ENCODE data around the gene PRKAG1.

PRKAG1 gene

DNA sequence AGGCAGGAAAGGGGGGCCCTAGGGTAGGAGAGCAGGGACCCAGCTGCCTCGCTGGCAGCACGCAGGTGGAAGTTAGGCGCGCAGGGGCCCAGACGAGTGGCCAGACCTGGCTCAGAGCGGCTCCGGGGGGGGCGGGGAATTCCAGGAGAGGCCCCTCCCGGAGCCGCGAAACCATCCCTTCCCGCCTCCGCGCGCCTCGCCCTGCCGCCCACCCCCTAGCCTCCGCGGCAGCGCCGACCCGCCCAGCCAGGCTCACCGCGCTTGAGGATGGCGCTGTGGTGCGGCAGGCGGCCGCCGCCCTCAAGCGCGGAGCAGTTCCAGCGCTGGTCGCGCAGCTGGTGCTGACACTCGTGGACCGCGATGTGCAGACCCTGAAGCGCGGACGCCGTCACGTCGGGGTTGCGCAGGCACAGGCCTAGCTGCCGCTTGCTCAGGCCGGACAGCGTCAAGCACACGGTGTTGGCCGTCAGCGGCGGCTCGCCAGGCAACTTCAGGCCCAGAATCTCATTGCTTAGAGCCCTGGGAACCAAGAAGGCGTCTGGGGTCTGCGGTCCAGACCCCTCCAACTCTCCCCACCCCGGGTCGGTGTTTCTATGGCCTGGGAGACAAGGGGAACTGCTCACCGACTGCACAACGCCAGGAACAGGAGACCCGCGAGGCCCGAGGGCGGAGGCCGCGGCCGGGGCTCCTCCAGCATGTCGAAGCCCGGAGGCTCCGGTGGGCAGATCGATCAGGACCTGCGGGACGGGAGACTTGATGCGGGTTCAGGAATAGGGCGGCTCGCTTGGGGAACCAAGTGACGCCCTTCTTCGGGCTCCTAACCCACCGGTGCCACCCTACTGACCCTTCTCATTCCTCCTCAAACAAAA is 48.5 kb downstream of the PRKAG1 start:
- TF ChIP-seq CTCF (IDR thresholded peaks at IDR 0.05; ENCODE audit: borderline replicate concordance, insufficient read depth, low read depth, low read length), result 0 out of 2 replicates have a peak, but pooled peaks have one; percentile 15
- H3K4me3 ChIP-seq (ENCODE audit: low read depth, low read length), result no peak overlapping the region

DNA sequence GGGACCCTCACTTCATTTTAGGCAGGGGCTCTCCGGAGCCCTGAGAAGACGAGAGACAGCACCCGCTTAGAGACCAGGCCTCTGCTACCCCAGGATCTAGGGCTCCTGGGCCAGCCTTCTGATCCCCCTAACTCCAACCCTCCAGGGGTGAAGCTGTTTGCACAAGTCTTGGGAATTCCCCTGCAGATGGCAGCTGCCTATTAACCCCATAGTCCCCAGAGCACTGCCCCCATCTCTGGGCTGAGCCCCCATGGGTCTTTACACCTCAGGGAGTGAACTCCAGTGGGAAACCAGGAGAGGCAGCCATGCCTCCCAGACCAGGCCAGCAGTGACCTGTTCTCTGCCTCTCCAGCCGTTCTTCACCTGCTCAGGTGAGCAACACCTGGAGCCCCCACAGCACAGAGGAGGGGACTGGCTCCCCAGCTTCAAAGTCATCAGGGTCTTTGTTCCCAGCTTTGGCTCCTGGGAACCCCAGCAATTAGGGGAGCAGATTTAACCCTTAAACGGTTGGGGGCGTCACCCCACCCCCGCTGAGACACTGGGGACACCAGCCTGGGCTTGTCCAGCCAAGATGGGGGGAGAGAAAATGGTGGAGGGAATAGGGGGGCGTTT is 49.3 kb downstream of the PRKAG1 start:
- H3K4me3 ChIP-seq (ENCODE audit: low read depth, low read length), result no peak overlapping the region
- TF ChIP-seq CTCF (IDR thresholded peaks at IDR 0.05; ENCODE audit: borderline replicate concordance, insufficient read depth, low read depth, low read length), result no peak

DNA sequence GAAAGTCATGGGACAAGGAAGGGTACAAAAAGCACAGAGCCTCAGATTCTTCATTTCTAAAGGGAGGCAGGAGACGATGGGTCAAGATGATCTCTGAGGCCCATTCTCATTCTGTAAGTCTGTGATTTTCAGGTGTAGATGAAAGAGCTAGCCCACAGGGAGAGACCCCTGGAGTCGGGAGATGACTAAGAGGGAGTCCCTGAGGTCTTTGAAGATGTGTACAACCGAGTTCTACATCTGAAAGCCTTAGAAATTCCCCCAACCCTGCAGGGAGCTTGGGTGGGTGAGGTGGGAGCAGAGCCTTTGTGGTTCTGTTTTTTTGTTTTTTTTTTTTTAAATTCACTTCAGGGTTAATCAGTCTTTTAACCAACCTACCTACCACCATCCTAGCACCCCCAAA is 50.1 kb downstream of the PRKAG1 start:
- no peak for TF ChIP-seq CTCF (IDR thresholded peaks at IDR 0.05; ENCODE audit: borderline replicate concordance, insufficient read depth, low read depth, low read length)

GRCh38 chr12:48967991-48968390 is 50.6 kb downstream of the PRKAG1 start:
- H3K4me3 ChIP-seq (ENCODE audit: low read depth, low read length), result no peak overlapping the region

More for the DNA sequence above, 50.1 kb downstream of the PRKAG1 start:
- no peak overlapping the region for H3K4me3 ChIP-seq (ENCODE audit: low read depth, low read length)

DNA sequence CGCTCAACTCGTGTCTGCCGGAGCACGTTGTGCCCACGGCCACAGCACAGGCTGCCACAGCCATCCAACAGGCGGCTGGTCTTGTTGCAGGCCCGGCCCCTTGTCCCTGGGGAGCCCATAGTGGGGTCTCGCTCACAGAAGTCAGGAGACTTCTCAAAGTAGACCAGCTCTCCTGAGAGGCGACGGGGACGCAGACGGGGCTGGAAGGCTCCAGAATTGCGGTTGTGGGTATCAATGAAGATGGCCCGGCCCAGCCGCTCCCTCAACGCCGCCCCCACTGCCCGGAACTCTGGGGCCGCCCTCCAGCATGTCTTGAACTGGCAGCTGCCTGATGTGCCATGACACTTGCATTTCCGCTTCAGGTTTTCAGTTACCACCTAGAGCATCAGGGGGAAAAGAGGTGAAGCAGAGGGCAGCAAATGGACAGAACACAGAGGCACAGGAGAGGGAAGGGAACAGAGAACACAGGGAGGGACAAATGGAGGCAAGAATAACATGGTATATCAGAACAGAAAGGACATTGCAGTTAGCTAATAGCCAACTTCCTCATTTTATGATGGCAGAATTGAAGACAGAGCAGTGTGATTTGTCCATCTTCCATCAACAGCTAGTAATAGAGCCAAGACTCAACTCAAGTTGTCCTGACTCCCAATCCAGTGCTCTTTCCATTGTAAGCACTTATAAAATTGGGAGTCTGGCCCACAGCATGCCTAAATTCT is 52.2 kb downstream of the PRKAG1 start:
- H3K4me3 ChIP-seq (ENCODE audit: low read depth, low read length), result no peak overlapping the region
- TF ChIP-seq CTCF (IDR thresholded peaks at IDR 0.05; ENCODE audit: borderline replicate concordance, insufficient read depth, low read depth, low read length), result no peak

More at GRCh38 chr12:48967991-48968390, 50.6 kb downstream of the PRKAG1 start:
- TF ChIP-seq CTCF (IDR thresholded peaks at IDR 0.05; ENCODE audit: borderline replicate concordance, insufficient read depth, low read depth, low read length), result no peak

- no peak for TF ChIP-seq CTCF (IDR thresholded peaks at IDR 0.05; ENCODE audit: borderline replicate concordance, insufficient read depth, low read depth, low read length)
- H3K4me3 ChIP-seq (ENCODE audit: low read depth, low read length), result no peak overlapping the region
Observed at GRCh38 chr12:48965298-48965838, 53.2 kb downstream of the PRKAG1 start.
